ENCODE results near the gene CHCHD3. TPM values are rescaled to one million over a fixed set of nuclear protein-coding genes. Genes with fewer than 3 reads are reported as not detected.
"Not testable (repeated sequence)": the region's sequence is repeated elsewhere in the genome, so short reads cannot be mapped to it uniquely, and the experiment has no call there.

CHCHD3 gene
- total RNA-seq, 2 experiments from 2014 or later = 85.2 to 86.1 TPM

- peaks cover 25% of the 10 kb centered on the region for H3K36me3 Mint-ChIP-seq
- no peak overlapping the region for H3K27ac Mint-ChIP-seq
- no peak overlapping the region for H3K4me3 Mint-ChIP-seq
- no peaks in the 10 kb centered on the region for H3K27me3 Mint-ChIP-seq
- DNase-seq = no peak
- peaks cover 5% of the 10 kb centered on the region for H3K9me3 Mint-ChIP-seq
- H3K4me1 Mint-ChIP-seq = peaks cover 18% of the 10 kb centered on the region
Observed at GRCh38 chr7:133040178-133040577, 41.7 kb downstream of the CHCHD3 start.

- peaks cover 27% of the 10 kb centered on the region for H3K36me3 Mint-ChIP-seq
- no peak for DNase-seq
- no peaks in the 10 kb centered on the region for H3K27me3 Mint-ChIP-seq
- peaks cover 20% of the 10 kb centered on the region for H3K4me1 Mint-ChIP-seq
- no peak overlapping the region for H3K4me3 Mint-ChIP-seq
- H3K27ac Mint-ChIP-seq = no peak overlapping the region
- peaks cover 5% of the 10 kb centered on the region for H3K9me3 Mint-ChIP-seq
Observed at GRCh38 chr7:133039614-133040013, 42.3 kb downstream of the CHCHD3 start.

GRCh38 chr7:133036289-133036688 is 45.6 kb downstream of the CHCHD3 start:
- Mint-ChIP-seq H3K4me3 (no peak overlapping the region), H3K36me3 (peaks cover 19% of the 10 kb centered on the region), H3K27ac (no peak overlapping the region), H3K4me1 (peaks cover 23% of the 10 kb centered on the region), H3K9me3 (peaks cover 5% of the 10 kb centered on the region), H3K27me3 (no peaks in the 10 kb centered on the region)
- no peak for DNase-seq

- H3K9me3 Mint-ChIP-seq, H3K4me3 Mint-ChIP-seq, H3K27me3 Mint-ChIP-seq, DNase-seq: not testable (repeated sequence)
- H3K36me3 Mint-ChIP-seq = peaks cover 18% of the 10 kb centered on the region
- peaks cover 20% of the 10 kb centered on the region for H3K4me1 Mint-ChIP-seq
- H3K27ac Mint-ChIP-seq = peak overlapping the region; percentile 56
Observed at GRCh38 chr7:133035240-133035639, 46.6 kb downstream of the CHCHD3 start.

- H3K4me1 Mint-ChIP-seq = peaks cover 18% of the 10 kb centered on the region
- DNase-seq = no peak
- no peak overlapping the region for H3K27ac Mint-ChIP-seq
- peaks cover 17% of the 10 kb centered on the region for H3K36me3 Mint-ChIP-seq
- no peak overlapping the region for H3K4me3 Mint-ChIP-seq
- no peaks in the 10 kb centered on the region for H3K27me3 Mint-ChIP-seq
- peaks cover 2% of the 10 kb centered on the region for H3K9me3 Mint-ChIP-seq
Observed at GRCh38 chr7:133030346-133030745, 51.5 kb downstream of the CHCHD3 start.

GRCh38 chr7:133029463-133029862 is 52.4 kb downstream of the CHCHD3 start:
- H3K27ac Mint-ChIP-seq = no peak overlapping the region
- H3K36me3 Mint-ChIP-seq = peaks cover 13% of the 10 kb centered on the region
- peaks cover 2% of the 10 kb centered on the region for H3K9me3 Mint-ChIP-seq
- peaks cover 15% of the 10 kb centered on the region for H3K4me1 Mint-ChIP-seq
- H3K4me3 Mint-ChIP-seq = no peak overlapping the region
- no peak for DNase-seq
- H3K27me3 Mint-ChIP-seq = no peaks in the 10 kb centered on the region

- Mint-ChIP-seq H3K9me3 (peaks cover 2% of the 10 kb centered on the region), H3K36me3 (peaks cover 14% of the 10 kb centered on the region), H3K27me3 (no peaks in the 10 kb centered on the region), H3K4me3 (no peak overlapping the region), H3K4me1 (peaks cover 15% of the 10 kb centered on the region), H3K27ac (no peak overlapping the region)
- no peak for DNase-seq
Observed at GRCh38 chr7:133027397-133027796, 54.5 kb downstream of the CHCHD3 start.

GRCh38 chr7:133026210-133026859 is 55.6 kb downstream of the CHCHD3 start:
- DNase-seq = no peak
- Mint-ChIP-seq H3K27me3 (no peaks in the 10 kb centered on the region), H3K27ac (no peak overlapping the region), H3K4me1 (peaks cover 12% of the 10 kb centered on the region), H3K4me3 (no peak overlapping the region), H3K9me3 (peaks cover 2% of the 10 kb centered on the region), H3K36me3 (peaks cover 14% of the 10 kb centered on the region)

GRCh38 chr7:133025056-133025455 is 56.8 kb downstream of the CHCHD3 start:
- H3K27ac Mint-ChIP-seq = no peak overlapping the region
- DNase-seq = no peak
- no peaks in the 10 kb centered on the region for H3K27me3 Mint-ChIP-seq
- H3K9me3 Mint-ChIP-seq = peaks cover 2% of the 10 kb centered on the region
- no peak overlapping the region for H3K4me3 Mint-ChIP-seq
- H3K4me1 Mint-ChIP-seq = peaks cover 9% of the 10 kb centered on the region
- H3K36me3 Mint-ChIP-seq = peaks cover 16% of the 10 kb centered on the region

GRCh38 chr7:133024596-133024995 is 57.3 kb downstream of the CHCHD3 start:
- Mint-ChIP-seq H3K4me3 (no peak overlapping the region), H3K36me3 (peaks cover 17% of the 10 kb centered on the region), H3K27me3 (no peaks in the 10 kb centered on the region), H3K4me1 (peaks cover 4% of the 10 kb centered on the region), H3K9me3 (peaks cover 2% of the 10 kb centered on the region), H3K27ac (no peak overlapping the region)
- no peak for DNase-seq

- no peaks in the 10 kb centered on the region for H3K4me1 Mint-ChIP-seq
- H3K4me3 Mint-ChIP-seq = no peak overlapping the region
- H3K36me3 Mint-ChIP-seq = peaks cover 20% of the 10 kb centered on the region
- no peak overlapping the region for H3K27ac Mint-ChIP-seq
- DNase-seq = no peak
- peaks cover 2% of the 10 kb centered on the region for H3K9me3 Mint-ChIP-seq
- no peaks in the 10 kb centered on the region for H3K27me3 Mint-ChIP-seq
Observed at GRCh38 chr7:133023370-133024071, 58.4 kb downstream of the CHCHD3 start.

GRCh38 chr7:133022661-133023060 is 59.2 kb downstream of the CHCHD3 start:
- Mint-ChIP-seq H3K36me3 (peaks cover 20% of the 10 kb centered on the region), H3K4me3 (no peak overlapping the region), H3K9me3 (peaks cover 2% of the 10 kb centered on the region), H3K4me1 (no peaks in the 10 kb centered on the region), H3K27ac (no peak overlapping the region), H3K27me3 (no peaks in the 10 kb centered on the region)
- DNase-seq = no peak

- H3K4me3 Mint-ChIP-seq = no peak overlapping the region
Observed at GRCh38 chr7:133021196-133021595, 60.7 kb downstream of the CHCHD3 start.

GRCh38 chr7:133020496-133020895 is 61.4 kb downstream of the CHCHD3 start:
- Mint-ChIP-seq H3K27ac (no peak overlapping the region), H3K4me3 (no peak overlapping the region), H3K27me3 (no peaks in the 10 kb centered on the region), H3K9me3 (peaks cover 2% of the 10 kb centered on the region), H3K4me1 (no peaks in the 10 kb centered on the region), H3K36me3 (peaks cover 21% of the 10 kb centered on the region)
- DNase-seq = no peak

More at GRCh38 chr7:133021196-133021595, 60.7 kb downstream of the CHCHD3 start:
- Mint-ChIP-seq H3K27ac (no peak overlapping the region), H3K9me3 (no peaks in the 10 kb centered on the region), H3K36me3 (peaks cover 19% of the 10 kb centered on the region), H3K27me3 (no peaks in the 10 kb centered on the region), H3K4me1 (no peaks in the 10 kb centered on the region)
- no peak for DNase-seq

GRCh38 chr7:133019590-133019989 is 62.3 kb downstream of the CHCHD3 start:
- no peak overlapping the region for H3K4me3 Mint-ChIP-seq
- H3K27ac Mint-ChIP-seq = no peak overlapping the region
- no peaks in the 10 kb centered on the region for H3K27me3 Mint-ChIP-seq
- no peaks in the 10 kb centered on the region for H3K4me1 Mint-ChIP-seq
- H3K9me3 Mint-ChIP-seq = peaks cover 3% of the 10 kb centered on the region
- H3K36me3 Mint-ChIP-seq = peaks cover 26% of the 10 kb centered on the region
- DNase-seq = no peak

- H3K36me3 Mint-ChIP-seq = peaks cover 32% of the 10 kb centered on the region
- H3K27ac Mint-ChIP-seq = no peak overlapping the region
- H3K27me3 Mint-ChIP-seq = no peaks in the 10 kb centered on the region
- H3K9me3 Mint-ChIP-seq = peaks cover 3% of the 10 kb centered on the region
- H3K4me1 Mint-ChIP-seq = peaks cover 2% of the 10 kb centered on the region
- no peak for DNase-seq
- H3K4me3 Mint-ChIP-seq = no peak overlapping the region
Observed at GRCh38 chr7:133016604-133017003, 65.3 kb downstream of the CHCHD3 start.

Measured in activated naive CD8-positive, alpha-beta T cell treated with anti-CD3 and anti-CD28 coated beads for 36 hours (primary cell).